Measurements from ENCODE around the gene ASL.
"Not testable (repeated sequence)": the region's sequence is repeated elsewhere in the genome, so short reads cannot be mapped to it uniquely, and the experiment has no call there.

ASL gene

DNA sequence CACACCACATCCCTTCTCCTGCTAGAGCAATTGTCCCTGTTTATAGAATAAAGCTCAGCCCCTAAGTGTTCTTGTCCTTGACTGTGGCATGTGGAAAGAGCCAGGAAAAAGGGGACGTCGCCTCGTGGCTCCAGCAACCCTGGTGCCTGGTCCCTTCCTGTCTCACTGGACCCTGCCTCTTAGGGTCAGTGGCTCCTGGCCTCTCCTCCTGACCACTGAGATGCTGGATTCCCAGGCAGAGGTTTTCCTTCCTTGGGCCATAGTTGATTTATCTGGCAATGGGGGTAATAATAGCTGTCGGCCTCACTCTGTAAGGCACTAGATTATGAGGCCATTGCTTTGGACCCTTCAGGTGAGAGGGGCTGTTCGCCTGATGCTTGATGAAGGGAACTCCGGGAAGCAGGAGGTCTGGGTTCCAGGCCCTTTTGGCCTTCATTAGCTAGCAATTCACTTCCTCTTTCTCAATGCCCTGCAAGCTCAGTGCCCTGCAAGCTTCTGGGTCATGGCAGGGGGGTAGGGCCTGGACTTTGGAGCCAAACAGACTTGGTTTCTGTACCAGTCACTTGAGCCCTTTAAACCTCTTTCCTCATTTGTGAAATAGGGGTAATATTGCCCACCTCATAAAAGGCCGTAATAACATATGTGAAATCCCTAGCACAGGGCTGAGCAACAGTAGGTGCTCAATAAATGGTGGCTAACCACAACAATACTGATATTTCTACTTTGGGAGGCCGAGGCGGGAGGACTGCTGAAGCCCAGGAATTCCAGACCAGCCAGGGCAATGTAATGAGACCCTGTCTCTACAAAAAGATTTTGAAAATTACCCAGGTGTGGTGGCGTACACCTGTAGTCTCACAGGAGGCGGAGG, 1.1 kb downstream of the ASL start:
- DNase-seq: no peak

DNA sequence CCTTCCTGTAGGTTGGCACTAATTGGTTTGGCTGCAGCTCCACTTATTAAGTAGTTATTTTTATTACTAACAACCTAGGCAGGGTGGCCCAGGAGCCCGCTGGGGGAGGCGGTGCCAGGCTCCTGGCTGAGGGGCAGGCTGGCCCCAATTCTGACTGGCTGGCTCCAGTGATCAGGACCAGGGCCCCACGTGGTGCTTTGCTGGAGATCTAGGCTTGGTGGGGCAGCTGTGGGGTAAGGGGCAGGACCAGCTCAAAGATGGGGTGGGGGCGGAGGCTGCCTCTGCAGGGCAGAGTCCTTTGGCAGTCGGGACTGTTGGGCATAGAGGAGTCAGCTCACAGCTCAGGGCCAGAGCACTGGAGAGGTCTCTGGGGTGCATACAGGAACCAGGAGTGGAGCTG, 2.4 kb downstream of the ASL start:
- DNase-seq: no peak

- no peak for DNase-seq
Measured at GRCh38 chr7:66082083-66082482, 6.5 kb downstream of the ASL start.

DNA sequence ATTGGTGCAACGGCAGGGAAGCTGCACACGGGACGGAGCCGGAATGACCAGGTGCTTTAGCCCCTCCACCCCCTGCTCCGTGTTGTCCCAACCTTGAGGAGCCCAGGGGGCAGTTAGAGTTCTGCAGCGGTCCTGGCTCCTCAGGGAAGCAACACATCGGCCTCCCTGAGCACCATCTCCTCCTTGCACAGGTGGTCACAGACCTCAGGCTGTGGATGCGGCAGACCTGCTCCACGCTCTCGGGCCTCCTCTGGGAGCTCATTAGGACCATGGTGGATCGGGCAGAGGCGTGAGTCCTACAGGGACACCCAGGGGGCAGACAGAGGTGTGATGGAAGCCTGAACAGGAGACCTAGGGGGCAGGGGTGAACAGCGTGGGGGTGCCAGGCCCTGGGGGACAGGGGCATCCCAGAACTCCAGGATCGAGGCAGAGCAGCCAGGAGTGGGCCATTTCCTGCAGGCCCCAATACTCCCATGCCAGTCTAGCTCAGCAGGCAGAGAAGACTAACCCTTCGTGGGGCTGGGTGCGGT, 7.3 kb downstream of the ASL start:
- DNase-seq: no peak

DNA sequence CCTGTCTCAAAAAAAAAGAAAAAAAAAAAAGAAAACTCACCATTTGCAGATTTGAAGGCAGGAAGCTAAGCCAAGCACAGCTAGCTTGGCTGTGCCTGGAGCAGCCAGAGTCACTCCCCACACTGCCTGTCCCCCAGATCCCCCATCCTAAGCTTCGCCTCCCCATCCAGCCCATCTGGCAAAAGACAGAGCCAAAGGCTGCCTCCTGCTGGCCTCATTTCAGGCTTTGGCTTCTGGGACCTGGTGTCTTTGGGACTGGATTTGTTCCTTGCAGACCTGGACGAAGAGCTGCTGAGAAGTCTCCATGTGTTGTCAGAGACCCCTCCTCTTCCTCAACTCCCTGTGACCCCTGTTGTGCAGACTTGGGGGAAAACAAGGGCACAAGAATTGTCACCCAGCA, 8.1 kb downstream of the ASL start:
- DNase-seq: no peak

DNA sequence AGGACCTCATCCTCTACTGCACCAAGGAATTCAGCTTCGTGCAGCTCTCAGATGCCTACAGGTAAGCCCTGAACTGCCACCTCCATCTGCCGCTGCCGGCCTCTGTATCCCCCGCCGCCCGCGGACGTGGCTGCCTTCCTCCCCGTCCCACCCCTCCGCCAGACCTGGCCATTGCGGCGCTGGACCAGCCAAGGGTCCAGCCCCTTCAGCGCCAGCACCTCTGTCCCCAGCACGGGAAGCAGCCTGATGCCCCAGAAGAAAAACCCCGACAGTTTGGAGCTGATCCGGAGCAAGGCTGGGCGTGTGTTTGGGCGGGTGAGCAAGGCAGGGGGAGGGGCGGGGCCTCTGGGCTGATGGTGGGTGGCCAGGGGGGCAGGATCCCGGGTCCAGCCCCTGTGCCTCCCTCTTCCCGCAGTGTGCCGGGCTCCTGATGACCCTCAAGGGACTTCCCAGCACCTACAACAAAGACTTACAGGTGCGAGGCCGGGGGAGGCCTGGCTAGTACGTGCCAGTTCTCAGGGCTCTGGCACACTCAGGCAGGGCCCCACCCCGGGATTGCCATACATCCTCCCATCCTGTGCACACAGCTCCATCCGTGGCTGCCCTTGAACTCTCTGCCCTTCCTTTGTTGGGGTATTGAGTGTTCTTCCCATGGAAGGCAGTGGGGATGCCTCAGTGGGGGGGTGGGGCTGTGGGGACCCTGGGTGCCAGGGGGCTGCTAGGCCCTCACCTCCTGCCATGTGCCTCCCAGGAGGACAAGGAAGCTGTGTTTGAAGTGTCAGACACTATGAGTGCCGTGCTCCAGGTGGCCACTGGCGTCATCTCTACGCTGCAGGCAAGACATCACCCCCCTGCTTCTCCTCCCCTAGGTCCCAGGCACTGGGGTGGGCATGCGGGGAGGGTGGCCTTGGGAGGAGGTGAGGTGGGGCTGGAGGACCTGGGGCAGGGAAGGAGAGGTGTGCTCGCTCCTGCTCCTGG, 13.5 kb downstream of the ASL start:
- DNase-seq: no peak

DNA sequence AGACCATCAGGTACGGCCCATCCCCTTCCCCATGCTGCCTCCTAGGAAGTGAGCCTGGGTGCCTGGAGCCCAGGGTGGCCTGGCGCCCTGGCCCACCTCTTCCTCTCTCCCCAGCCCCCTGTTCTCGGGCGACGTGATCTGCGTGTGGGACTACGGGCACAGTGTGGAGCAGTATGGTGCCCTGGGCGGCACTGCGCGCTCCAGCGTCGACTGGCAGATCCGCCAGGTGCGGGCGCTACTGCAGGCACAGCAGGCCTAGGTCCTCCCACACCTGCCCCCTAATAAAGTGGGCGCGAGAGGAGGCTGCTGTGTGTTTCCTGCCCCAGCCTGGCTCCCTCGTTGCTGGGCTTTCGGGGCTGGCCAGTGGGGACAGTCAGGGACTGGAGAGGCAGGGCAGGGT, 17.0 kb downstream of the ASL start:
- DNase-seq: no peak

DNA sequence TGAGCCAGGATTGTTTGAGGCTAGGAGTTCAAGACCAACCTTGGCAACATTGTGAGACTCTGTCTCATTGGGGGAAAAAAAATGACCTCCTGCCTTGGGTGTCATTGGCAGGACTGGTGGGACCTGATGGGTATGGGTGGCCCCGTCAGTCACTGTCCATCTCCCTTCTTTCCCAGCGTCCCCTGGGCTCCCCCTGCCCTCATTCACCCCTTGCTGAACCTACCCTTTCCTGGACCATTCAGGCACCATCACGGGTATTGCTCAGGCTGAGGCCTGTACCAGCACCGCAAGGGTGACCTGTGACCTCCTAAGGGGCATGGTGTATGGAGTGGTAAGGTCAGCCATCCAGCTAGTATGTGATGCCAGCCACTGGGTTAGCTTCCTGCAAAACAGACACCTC, 19.4 kb downstream of the ASL start:
- DNase-seq: no peak

DNA sequence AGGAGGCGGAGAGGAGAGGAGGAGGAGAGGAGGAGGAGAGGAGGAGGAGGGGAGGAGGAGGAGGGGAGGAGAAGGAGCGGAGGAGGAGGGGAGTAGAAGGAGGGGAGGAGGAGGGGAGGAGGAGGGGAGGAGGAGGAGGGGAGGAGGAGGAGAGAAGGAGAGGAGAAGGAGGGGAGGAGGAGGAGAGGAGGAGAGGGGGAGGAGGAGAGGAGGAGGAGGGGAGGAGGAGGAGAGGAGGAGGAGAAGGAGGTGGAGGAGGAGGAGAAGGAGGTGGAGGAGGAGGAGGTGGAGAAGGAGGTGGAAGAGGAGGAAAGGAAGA, 23.6 kb downstream of the ASL start:
- DNase-seq: no peak

DNA sequence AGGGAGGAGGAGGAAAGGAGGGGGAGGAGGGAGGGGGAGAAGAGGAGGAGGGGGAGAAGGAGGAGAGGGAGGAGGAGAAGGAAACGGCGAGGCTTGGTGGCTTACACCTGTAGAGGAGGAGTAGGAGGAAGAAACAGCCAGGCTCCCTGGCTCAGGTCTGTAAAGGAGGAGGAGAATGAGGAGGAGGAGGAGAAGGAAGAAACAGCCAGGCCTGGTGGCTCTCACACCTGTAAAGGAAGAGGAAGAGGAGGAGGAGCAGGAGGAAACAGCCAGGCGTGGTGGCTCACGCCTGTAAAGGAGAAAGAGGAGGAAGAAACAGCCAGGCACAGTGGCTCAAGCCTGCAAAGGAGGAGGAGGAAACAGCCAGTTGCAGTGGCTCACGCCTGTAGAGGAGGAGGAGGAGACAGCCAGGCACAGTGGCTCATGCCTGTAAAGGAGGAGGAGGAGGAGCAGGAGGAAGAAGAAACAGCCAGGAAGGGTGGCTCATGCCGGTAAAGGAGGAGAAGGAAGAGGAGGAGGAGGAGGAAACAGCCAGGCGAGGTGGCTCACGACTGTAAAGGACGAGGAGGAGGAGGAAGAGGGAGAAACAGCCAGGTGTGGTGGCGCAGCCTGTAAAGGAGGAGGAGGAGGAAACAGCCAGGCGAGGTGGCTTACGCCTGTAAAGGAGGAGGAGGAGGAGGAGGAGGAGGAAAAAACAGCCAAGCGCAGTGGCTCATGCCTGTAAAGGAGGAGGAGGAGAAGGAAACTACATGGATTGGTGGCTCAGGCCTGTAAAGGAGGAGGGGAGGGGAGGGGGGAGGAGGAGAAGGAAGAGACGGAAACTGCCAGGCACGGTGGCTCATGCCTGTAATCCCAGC, 24.2 kb downstream of the ASL start:
- DNase-seq: peak; percentile 27 to 37

DNA sequence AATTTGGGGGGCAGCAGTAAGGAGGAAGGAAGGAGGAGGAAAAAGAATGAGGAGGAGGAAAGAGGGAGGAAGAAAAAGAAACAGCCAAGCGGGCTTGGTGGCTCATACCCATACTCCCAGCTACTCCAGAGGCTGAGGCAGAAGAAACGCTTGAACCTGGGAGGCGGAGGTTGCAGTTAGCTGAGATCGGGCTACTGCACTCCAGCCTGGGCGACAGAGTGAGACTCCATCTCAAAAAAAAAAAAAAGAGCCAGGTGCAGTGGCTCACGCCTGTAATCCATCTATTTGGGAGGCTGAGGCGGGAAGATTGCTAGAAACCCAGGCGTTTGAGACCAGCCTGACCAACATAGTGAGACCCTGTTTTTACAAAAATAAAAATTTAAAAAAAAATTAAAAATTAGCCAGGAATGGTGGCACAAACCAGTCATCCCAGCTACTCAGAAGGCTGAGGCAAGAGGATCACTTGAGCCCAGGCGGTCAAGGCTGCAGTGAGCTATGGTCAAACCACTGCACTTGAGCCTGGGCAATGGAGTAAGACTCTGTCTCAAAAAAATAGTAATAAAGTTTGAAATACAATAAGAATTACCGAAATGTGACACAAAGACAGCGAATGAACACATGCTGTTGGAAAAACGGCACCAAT, 24.9 kb downstream of the ASL start:
- peak; percentile 34 to 37 for DNase-seq

DNA sequence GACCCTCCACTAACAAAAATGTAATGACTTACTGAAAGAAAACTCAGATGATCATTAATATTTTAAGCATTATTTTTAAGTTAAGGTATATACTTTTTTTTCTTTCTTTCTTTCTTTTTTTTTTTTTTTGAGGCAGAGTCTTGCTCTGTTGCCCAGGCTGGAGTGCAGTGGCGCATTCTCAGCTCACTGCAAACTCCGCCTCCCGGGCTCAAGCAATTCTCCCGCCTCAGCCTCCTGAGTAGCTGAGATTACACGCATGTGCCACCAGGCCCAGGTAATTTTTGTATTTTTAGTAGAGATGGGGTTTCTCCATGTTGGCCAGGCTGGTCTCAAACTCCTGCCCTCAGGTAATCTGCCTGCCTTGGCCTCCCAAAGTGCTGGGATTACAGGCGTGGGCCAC, 26.5 kb downstream of the ASL start:
- not testable (repeated sequence) for DNase-seq

GRCh38 chr7:66103994-66104393, 28.4 kb downstream of the ASL start:
- DNase-seq: not testable (repeated sequence)

- no peak for DNase-seq
Measured at GRCh38 chr7:66105263-66105748, 29.7 kb downstream of the ASL start.

DNA sequence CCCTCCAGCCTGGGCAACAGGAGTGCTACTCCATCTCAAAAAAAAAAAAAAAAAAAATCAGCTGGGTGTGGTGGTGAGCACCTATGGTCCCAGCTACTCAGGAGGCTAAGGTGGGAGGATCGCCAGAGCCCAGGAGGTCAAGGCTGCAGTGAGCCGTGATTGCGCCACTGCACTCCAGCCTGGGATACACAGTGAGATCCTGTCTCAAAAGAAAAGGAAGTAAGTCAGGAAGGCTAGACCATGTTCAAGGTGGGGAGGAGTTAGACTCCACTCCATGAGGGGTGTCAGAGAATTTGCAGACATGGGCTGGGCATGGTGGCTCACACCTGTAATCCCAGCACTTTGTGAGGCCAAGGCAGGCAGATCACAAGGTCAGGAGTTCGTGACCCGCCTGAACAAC, 32.8 kb downstream of the ASL start:
- DNase-seq: not testable (repeated sequence)

DNA sequence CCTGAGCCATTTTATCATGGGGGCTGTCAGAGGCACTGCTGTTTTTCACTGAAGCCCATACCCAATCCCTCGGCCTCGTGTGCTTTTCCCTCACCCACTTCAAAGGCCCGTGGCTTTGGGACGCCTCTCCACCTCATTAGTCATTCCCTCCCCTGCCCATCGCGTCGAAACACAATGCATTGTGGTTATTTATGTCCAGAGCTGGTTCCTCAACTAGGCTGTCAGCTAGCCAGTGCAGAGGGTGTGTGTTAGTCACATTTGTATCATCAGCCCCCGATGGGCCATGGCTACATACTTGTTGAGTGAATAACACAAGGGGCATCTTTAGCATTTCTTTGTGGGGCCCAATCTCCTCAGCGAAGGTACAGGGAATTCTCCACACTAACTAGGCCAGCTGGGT, 35.2 kb downstream of the ASL start:
- DNase-seq: no peak

- DNase-seq: peak; percentile 73 to 77
Measured at GRCh38 chr7:66114743-66115649, 39.4 kb downstream of the ASL start, which contains the start of gene CRCP. TSS of gene CRCP (plus strand) at chr7:66114847. CDS start at chr7:66114963, 116 bp downstream.

DNA sequence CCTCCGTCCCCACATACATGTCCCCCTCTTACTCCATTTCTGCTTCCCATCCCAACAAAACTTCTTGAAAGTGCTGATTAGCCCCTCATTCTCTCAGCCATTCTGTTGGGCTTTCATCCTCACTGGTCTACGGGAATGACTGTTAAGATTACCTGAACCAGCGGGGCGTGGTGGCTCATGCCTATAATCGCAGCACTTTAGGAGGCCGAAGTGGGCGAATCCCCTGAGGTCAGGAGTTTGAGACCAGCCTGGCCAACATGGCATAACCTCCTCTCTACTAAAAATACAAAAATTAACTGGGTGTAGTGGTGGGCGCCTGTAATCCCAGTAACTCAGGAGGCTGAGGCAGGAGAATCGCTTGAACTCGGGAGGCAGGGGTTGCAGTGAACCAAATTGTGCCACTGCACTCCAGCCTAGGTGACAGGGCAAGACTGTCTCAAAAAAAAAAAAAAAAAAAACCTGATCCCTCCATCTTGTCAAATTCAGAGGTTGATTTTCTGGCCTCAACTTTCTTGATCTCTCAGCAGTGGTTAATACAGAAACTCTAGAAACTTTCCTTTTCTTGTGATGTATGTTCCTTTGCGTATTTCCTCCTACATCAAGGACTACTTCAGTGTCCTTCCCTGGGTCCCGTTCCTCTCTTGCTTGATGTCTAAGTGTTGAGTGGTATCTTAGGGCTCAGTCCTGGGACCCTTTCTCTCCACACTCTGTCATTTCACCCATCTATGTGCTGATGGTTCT, 41.2 kb downstream of the ASL start:
- DNase-seq: not testable (repeated sequence)

DNA sequence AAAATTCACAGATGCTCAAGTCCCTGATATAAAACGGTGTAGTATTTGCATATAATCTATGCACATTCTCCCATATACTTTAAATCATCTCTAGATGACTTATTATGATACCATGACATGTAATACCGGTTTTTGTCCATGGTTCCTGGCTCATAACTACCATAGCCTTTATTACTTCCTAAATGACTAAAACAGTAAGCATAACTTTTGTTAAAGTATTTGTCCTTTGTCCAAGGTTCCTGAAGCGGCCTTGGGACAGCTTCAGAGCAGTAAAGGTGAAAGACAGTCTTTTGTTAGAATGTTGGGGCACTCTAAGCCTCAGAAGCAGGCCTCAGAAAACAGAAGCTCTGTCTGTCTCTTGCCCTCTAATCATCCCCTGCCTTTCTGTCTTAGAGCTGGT, 43.0 kb downstream of the ASL start:
- no peak for DNase-seq

- no peak for DNase-seq
Measured at GRCh38 chr7:66119245-66119850, 43.7 kb downstream of the ASL start.
